Measurements from ENCODE around the gene BROX.

Gene BROX

GRCh38 chr1:222730866-222731265, 18.5 kb downstream of the BROX start:
- TF ChIP-seq CTCF (IDR thresholded peaks at IDR 0.05; ENCODE audit: insufficient read depth, low read depth, low read length, missing control alignments), result no peak
- H3K4me3 ChIP-seq (ENCODE audit: low read depth, low read length), result no peak overlapping the region
- DNase-seq (ENCODE audit: low read depth), result no peak

DNA sequence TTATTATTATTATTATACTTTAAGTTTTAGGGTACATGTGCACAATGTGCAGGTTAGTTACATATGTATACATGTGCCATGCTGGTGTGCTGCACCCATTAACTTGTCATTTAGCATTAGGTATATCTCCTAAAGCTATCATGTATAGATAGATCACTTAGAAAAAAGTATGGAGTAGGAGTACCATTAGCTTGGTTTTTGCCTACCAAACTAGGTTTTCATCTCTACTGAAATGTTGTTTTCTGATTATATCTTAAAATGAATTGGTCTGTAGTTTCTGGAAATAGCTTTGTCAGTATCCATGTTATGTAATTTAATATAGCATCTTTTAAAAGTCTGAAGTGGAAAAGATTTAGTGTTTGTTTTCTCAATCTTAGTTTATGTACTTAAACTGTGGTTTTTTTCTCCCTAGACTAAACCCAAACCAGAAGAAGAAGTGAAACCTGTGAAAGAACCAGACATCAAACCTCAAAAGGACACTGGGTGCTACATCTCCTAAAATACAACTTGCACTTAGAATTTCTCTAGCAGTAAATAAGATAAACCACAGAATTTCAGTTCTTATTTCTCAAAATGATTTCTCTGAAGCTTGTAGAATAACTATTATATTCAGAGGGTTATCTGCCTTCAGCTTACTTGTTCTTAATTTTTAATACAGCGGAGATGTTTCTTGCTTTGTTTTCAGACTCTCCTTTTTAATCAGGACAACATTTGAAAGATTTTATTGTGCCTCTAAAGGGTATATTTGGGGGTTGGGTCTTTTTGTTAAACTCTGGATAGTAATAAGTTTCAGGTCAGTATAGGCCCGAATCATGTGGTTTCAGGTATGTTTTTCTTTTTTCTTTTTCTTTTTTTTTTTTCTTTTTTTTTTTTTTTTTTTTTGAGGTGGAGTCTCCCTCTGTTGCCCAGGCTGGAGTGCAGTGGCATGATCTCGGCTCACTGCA, 20.1 kb downstream of the BROX start:
- no peak overlapping the region for H3K4me3 ChIP-seq (ENCODE audit: low read depth, low read length)
- DNase-seq (ENCODE audit: low read depth), result peak; percentile 84
- no peak for TF ChIP-seq CTCF (IDR thresholded peaks at IDR 0.05; ENCODE audit: insufficient read depth, low read depth, low read length, missing control alignments)

- no peak for TF ChIP-seq CTCF (IDR thresholded peaks at IDR 0.05; ENCODE audit: insufficient read depth, low read depth, low read length, missing control alignments)
- DNase-seq (ENCODE audit: low read depth), result no peak
- H3K4me3 ChIP-seq (ENCODE audit: low read depth, low read length), result no peak overlapping the region
These were observed 22.4 kb downstream of the BROX start for GRCh38 chr1:222734740-222735139.

GRCh38 chr1:222736470-222736869, 24.1 kb downstream of the BROX start:
- TF ChIP-seq CTCF (IDR thresholded peaks at IDR 0.05; ENCODE audit: insufficient read depth, low read depth, low read length, missing control alignments), result no peak
- DNase-seq (ENCODE audit: low read depth), result no peak

GRCh38 chr1:222736972-222737371, 24.6 kb downstream of the BROX start, which contains the start of gene FAM177B:
TSS of gene FAM177B (plus strand) at chr1:222737202. CDS start at chr1:222746546, 9,344 bp downstream.
- no peak within 1 kb of the TSS for H3K4me3 ChIP-seq (ENCODE audit: low read depth, low read length)
- TF ChIP-seq CTCF (IDR thresholded peaks at IDR 0.05; ENCODE audit: insufficient read depth, low read depth, low read length, missing control alignments), result no peak
- no peak for DNase-seq (ENCODE audit: low read depth)

More at GRCh38 chr1:222736470-222736869, 24.1 kb downstream of the BROX start:
- H3K4me3 ChIP-seq (ENCODE audit: low read depth, low read length), result no peak overlapping the region

- no peak overlapping the region for H3K4me3 ChIP-seq (ENCODE audit: low read depth, low read length)
- TF ChIP-seq CTCF (IDR thresholded peaks at IDR 0.05; ENCODE audit: insufficient read depth, low read depth, low read length, missing control alignments), result no peak
- no peak for DNase-seq (ENCODE audit: low read depth)
These were observed 27.1 kb downstream of the BROX start for GRCh38 chr1:222739465-222739864.

Measured in GM12865 (cell line).